ENCODE data around the gene APOO. TPM values are rescaled to one million over a fixed set of nuclear protein-coding genes. Genes with fewer than 3 reads are reported as not detected.

The APOO gene
- total RNA-seq, 1 experiment from 2014 or later, result 33.8 TPM

DNA sequence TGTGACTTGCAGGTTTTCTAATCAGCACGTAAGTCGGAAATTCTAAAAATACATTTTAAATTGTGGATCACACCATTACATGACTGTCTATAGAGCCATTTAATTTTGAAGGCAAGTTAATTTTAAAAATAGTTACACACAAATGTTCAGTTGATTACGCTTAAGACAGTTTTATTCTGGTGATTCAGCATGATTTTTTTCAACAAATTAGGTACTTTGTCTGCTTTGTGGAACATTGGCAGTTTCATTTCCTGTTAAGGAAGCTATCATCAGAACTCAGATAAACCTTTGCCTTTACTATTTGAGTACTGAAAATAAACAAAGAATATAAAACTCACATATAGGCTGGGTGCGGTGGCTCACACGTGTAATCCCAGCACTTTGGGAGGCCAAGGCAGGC is 105.3 kb downstream of the APOO start:
- Histone ChIP-seq H3K4me3 (no peak overlapping the region), H3K27me3 (no peaks in the 10 kb centered on the region), H3K9me3 (replicated peaks) (no peaks in the 10 kb centered on the region), H3K36me3 (no peaks in the 10 kb centered on the region), H3K4me1 (peaks cover 10% of the 10 kb centered on the region), H3K27ac (no peak overlapping the region)
- no peak for DNase-seq

DNA sequence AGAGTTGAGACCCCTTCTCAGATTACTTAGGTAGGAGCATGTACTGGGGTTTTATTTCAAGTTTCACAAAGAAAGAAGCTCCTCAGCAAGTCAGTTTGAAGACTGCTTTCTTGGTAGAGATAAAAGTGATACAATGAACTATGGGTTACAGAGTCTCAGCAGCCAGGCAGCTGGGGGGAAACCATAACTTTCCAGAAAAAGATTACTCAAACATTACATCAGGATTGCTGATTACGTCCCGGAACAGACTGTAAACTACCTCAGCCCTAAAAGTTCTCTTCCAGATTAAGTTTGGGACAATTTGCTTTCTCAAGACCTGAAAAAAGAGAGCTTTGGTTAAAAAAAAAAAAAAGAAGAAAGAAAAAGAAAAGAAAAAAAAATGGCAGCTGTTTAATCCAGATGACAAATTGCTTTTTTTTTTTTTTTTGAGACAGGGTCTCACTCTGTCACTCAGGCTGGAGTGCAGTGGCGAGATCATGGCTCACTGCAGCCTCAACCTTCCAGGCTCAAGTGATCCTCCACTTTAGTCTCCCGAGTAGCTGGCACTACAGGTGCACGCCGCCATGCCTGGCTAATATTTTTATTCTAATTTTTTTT is 108.2 kb downstream of the APOO start:
- H3K4me1 ChIP-seq, result peaks cover 3% of the 10 kb centered on the region; the same call in 1 of the 2 replicates
- no peak for DNase-seq
- H3K27me3 ChIP-seq, result no peaks in the 10 kb centered on the region
- no peaks in the 10 kb centered on the region for H3K9me3 ChIP-seq (replicated peaks)
- H3K4me3 ChIP-seq, result no peak overlapping the region
- H3K27ac ChIP-seq, result no peak overlapping the region
- no peaks in the 10 kb centered on the region for H3K36me3 ChIP-seq

GRCh38 chrX:23797371-23798128 is 110.2 kb downstream of the APOO start:
- no peak for DNase-seq
- Histone ChIP-seq H3K9me3 (replicated peaks) (no peaks in the 10 kb centered on the region), H3K27ac (no peak overlapping the region)

GRCh38 chrX:23795221-23795620 is 112.5 kb downstream of the APOO start:
- no peak for DNase-seq
- Histone ChIP-seq H3K4me1 (peaks cover 3% of the 10 kb centered on the region; the same call in 1 of the 2 replicates), H3K4me3 (no peak overlapping the region), H3K27ac (no peak overlapping the region), H3K27me3 (no peaks in the 10 kb centered on the region), H3K9me3 (replicated peaks) (no peaks in the 10 kb centered on the region), H3K36me3 (no peaks in the 10 kb centered on the region)

More at GRCh38 chrX:23797371-23798128, 110.2 kb downstream of the APOO start:
- no peak overlapping the region for H3K4me3 ChIP-seq
- H3K4me1 ChIP-seq, result peaks cover 3% of the 10 kb centered on the region; the same call in 1 of the 2 replicates
- H3K27me3 ChIP-seq, result no peaks in the 10 kb centered on the region
- H3K36me3 ChIP-seq, result no peaks in the 10 kb centered on the region

DNA sequence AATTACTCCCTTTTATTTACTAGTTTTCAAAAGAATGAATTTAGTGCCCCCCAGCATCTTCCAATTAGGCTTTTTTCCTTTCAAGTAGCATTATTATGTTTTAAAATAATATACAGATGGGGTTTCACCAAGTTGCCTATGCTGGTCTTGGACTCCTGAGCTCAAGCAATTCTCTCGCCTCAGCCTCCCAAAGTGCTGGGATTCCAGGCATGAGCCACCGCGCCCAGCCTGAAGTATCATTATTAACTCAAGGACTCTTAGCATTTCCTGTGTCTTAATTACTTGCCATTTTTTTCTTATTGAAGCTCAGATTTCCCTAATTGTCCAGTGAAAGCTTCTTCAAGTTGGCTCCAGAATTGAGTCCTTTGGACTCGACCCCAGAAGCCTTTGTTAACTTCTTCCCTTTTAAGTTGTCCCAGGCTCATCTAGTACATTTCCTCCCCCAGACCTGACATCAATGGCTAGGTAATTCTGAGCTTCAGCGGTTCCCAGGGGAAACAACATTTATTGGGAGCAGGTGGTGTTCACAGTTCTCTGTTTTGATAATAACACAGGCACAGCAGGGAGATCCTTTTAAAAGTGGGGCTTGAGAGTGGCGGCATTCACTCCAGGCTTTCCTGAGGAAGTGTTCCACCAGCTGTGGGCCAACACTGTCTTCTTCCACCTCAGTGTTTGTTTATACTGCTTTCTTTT is 114.7 kb downstream of the APOO start:
- no peak overlapping the region for H3K4me3 ChIP-seq
- no peaks in the 10 kb centered on the region for H3K36me3 ChIP-seq
- DNase-seq, result peak; percentile 9 to 52
- no peaks in the 10 kb centered on the region for H3K27me3 ChIP-seq
- H3K9me3 ChIP-seq (replicated peaks), result no peaks in the 10 kb centered on the region
- no peaks in the 10 kb centered on the region for H3K4me1 ChIP-seq
- no peak overlapping the region for H3K27ac ChIP-seq

DNA sequence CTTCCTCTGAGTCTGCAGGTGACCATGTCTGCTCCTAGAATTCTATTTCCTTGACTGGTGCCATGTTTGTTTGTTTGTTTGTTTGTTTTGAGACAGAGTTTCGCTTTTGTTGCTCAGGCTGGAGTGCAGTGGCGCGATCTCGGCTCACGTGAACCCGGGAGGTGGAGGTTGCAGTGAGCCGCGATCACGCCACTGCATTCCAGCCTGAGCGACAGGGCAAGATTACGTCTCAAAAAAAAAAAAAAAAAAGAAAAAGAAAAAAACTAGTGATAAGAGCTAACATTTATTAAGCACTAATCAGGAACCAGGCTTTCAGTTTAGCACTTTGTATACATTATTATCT is 117.6 kb downstream of the APOO start:
- Histone ChIP-seq H3K27me3 (no peaks in the 10 kb centered on the region), H3K4me1 (no peaks in the 10 kb centered on the region), H3K27ac (no peak overlapping the region), H3K4me3 (no peak overlapping the region), H3K36me3 (peaks cover 4% of the 10 kb centered on the region; the same call in 1 of the 2 replicates), H3K9me3 (replicated peaks) (no peaks in the 10 kb centered on the region)
- DNase-seq, result no peak

DNA sequence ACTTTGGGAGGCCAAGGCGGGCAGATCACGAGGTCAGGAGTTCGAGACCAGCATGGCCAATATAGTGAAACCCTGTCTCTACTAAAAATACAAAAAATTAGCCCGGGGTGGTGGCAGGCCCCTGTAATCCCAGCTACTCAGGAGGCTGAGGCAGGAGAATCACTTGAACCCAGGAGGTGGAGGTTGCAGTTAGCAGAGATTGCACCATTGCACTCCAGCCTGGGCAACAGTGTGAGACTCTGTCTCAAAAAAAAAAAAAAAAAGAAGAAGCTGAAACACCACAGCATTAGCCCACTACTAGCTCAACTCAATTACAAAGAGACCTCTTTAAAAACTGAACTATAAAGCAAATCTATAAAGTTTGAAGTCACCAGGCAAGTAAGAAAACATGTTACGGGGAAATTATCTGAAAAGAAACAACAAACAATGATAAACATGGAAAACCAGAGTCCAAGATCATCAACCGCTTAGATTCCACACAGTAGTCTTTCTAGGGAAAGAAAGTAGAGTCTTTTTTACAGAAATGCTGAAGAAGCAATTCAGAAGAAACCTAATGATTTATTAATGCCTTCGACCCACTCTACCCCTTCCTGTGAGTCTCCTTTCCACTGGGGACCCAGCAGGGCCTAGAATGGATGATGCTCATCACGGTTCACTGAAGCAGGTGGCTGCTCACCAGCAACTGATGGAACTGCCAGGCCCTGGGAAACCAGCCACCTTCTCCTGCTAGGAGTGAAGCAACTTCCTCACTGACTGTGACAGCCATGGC is 118.2 kb downstream of the APOO start:
- H3K36me3 ChIP-seq, result peaks cover 4% of the 10 kb centered on the region; the same call in 1 of the 2 replicates

GRCh38 chrX:23788946-23789345 is 118.8 kb downstream of the APOO start:
- no peaks in the 10 kb centered on the region for H3K27me3 ChIP-seq
- peaks cover 4% of the 10 kb centered on the region; the same call in 1 of the 2 replicates for H3K36me3 ChIP-seq
- no peak for DNase-seq
- no peak overlapping the region for H3K4me3 ChIP-seq
- no peaks in the 10 kb centered on the region for H3K9me3 ChIP-seq (replicated peaks)
- no peaks in the 10 kb centered on the region for H3K4me1 ChIP-seq
- no peak overlapping the region for H3K27ac ChIP-seq

More for the DNA sequence above, 118.2 kb downstream of the APOO start:
- H3K27ac ChIP-seq, result no peak overlapping the region
- no peak for DNase-seq
- H3K4me1 ChIP-seq, result no peaks in the 10 kb centered on the region
- no peaks in the 10 kb centered on the region for H3K9me3 ChIP-seq (replicated peaks)
- no peaks in the 10 kb centered on the region for H3K27me3 ChIP-seq
- no peak overlapping the region for H3K4me3 ChIP-seq

GRCh38 chrX:23788521-23788920 is 119.2 kb downstream of the APOO start:
- Histone ChIP-seq H3K4me1 (no peaks in the 10 kb centered on the region), H3K4me3 (no peak overlapping the region), H3K27ac (no peak overlapping the region), H3K27me3 (no peaks in the 10 kb centered on the region), H3K9me3 (replicated peaks) (no peaks in the 10 kb centered on the region), H3K36me3 (peaks cover 4% of the 10 kb centered on the region; the same call in 1 of the 2 replicates)
- no peak for DNase-seq

DNA sequence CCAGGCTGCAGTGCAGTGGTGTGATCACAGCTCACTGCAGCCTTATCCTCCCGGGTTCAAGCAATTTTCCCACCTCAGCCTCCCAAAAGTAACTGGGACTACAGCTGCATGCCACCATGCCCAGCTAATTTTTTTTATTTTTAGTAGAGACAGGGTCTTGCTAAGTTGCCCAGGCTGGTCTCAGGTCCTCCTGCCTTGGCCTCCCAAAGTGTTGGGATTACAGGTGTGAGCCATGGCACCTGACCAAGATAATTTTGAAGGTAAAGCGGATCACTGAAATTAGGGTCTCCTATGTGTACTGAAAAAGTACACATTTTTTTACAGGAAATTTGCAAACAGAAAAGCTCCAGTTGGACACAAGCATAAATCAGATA is 120.0 kb downstream of the APOO start:
- H3K4me3 ChIP-seq, result no peak overlapping the region
- H3K36me3 ChIP-seq, result peaks cover 4% of the 10 kb centered on the region; the same call in 1 of the 2 replicates
- no peaks in the 10 kb centered on the region for H3K9me3 ChIP-seq (replicated peaks)
- no peaks in the 10 kb centered on the region for H3K27me3 ChIP-seq
- H3K4me1 ChIP-seq, result no peaks in the 10 kb centered on the region
- H3K27ac ChIP-seq, result no peak overlapping the region
- no peak for DNase-seq

GRCh38 chrX:23786268-23786815 is 121.4 kb downstream of the APOO start:
- no peak overlapping the region for H3K27ac ChIP-seq
- H3K9me3 ChIP-seq (replicated peaks), result no peaks in the 10 kb centered on the region
- no peaks in the 10 kb centered on the region for H3K27me3 ChIP-seq
- no peak overlapping the region for H3K4me3 ChIP-seq
- H3K4me1 ChIP-seq, result peaks cover under 1% of the 10 kb centered on the region; the same call in 1 of the 2 replicates
- peaks cover 4% of the 10 kb centered on the region; the same call in 1 of the 2 replicates for H3K36me3 ChIP-seq
- no peak for DNase-seq

DNA sequence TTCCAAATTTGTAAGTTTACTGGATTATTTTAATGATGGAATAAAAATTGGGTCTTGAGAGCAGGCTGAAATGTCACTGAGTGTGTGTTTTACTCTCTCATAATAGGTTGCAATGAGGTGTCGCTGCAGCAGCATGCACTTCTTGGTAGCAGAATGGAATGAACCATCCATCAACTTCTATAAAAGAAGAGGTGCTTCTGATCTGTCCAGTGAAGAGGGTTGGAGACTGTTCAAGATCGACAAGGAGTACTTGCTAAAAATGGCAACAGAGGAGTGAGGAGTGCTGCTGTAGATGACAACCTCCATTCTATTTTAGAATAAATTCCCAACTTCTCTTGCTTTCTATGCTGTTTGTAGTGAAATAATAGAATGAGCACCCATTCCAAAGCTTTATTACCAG is 122.2 kb downstream of the APOO start:
- H3K9me3 ChIP-seq (replicated peaks), result no peaks in the 10 kb centered on the region
- peaks cover 7% of the 10 kb centered on the region for H3K4me1 ChIP-seq
- no peaks in the 10 kb centered on the region for H3K27me3 ChIP-seq
- H3K27ac ChIP-seq, result no peak overlapping the region
- H3K36me3 ChIP-seq, result peaks cover 4% of the 10 kb centered on the region; the same call in 1 of the 2 replicates
- DNase-seq, result no peak
- H3K4me3 ChIP-seq, result no peak overlapping the region

GRCh38 chrX:23784470-23785331 is 123.0 kb downstream of the APOO start:
- Histone ChIP-seq H3K36me3 (peaks cover 4% of the 10 kb centered on the region; the same call in 1 of the 2 replicates), H3K27ac (no peak overlapping the region), H3K27me3 (no peaks in the 10 kb centered on the region), H3K9me3 (replicated peaks) (no peaks in the 10 kb centered on the region), H3K4me3 (peak overlapping the region; percentile 74; the same call in 1 of the 2 replicates), H3K4me1 (peaks cover 7% of the 10 kb centered on the region)
- no peak for DNase-seq

All from SJCRH30 (cell line).